ENCODE measurements around the gene RNF14. TPM values are rescaled to one million over a fixed set of nuclear protein-coding genes. Genes with fewer than 3 reads are reported as not detected.

The RNF14 gene
- total RNA-seq, 1 experiment from 2014 or later, result 20.1 TPM

GRCh38 chr5:142011572-142012185 is 42.8 kb downstream of the RNF14 start:
- H3K9me3 Mint-ChIP-seq, result no peaks in the 10 kb centered on the region
- no peak overlapping the region for H2BK20ac ChIP-seq (ENCODE audit: low read depth, low read length, poor library complexity, severe bottlenecking)
- H4K8ac ChIP-seq (replicated peaks; ENCODE audit: insufficient read length, low read depth, low read length), result no peak overlapping the region
- H3K4me2 ChIP-seq (ENCODE audit: insufficient read depth, insufficient read length, low read length), result peak overlapping the region; percentile 82
- H3K4ac ChIP-seq (ENCODE audit: low read depth, low read length), result no peak overlapping the region
- DNase-seq, result no peak
- H3K4me1 ChIP-seq (ENCODE audit: insufficient read depth, low read length), result no peaks in the 10 kb centered on the region; the same call in 1 of the 2 replicates
- no peak overlapping the region for H3K23ac ChIP-seq (ENCODE audit: insufficient read length, low read depth, low read length)
- no peak overlapping the region for H2AK5ac ChIP-seq (ENCODE audit: insufficient read length, low read length)
- no peak overlapping the region for H2AFZ ChIP-seq (ENCODE audit: low read length)
- no peaks in the 10 kb centered on the region for H3K27me3 ChIP-seq (ENCODE audit: insufficient read depth, low read length)
- WGBS (ENCODE audit: extremely low coverage, insufficient read length, low lambda C conversion rate), result no CpG with 5 or more reads among the region's 9 CpGs
- no peak overlapping the region for H3K18ac ChIP-seq (ENCODE audit: insufficient read length, low read depth, low read length)
- H4K20me1 ChIP-seq (ENCODE audit: control insufficient read depth, insufficient read depth, insufficient read length), result no peaks in the 10 kb centered on the region
- H3T11ph ChIP-seq (ENCODE audit: low read length), result no peak overlapping the region
- no peak overlapping the region for H2BK120ac ChIP-seq (ENCODE audit: low read depth, low read length, poor library complexity, severe bottlenecking)
- H2BK12ac ChIP-seq (ENCODE audit: insufficient read length, low read depth, low read length), result no peak overlapping the region
- TF ChIP-seq, protein P1, sequence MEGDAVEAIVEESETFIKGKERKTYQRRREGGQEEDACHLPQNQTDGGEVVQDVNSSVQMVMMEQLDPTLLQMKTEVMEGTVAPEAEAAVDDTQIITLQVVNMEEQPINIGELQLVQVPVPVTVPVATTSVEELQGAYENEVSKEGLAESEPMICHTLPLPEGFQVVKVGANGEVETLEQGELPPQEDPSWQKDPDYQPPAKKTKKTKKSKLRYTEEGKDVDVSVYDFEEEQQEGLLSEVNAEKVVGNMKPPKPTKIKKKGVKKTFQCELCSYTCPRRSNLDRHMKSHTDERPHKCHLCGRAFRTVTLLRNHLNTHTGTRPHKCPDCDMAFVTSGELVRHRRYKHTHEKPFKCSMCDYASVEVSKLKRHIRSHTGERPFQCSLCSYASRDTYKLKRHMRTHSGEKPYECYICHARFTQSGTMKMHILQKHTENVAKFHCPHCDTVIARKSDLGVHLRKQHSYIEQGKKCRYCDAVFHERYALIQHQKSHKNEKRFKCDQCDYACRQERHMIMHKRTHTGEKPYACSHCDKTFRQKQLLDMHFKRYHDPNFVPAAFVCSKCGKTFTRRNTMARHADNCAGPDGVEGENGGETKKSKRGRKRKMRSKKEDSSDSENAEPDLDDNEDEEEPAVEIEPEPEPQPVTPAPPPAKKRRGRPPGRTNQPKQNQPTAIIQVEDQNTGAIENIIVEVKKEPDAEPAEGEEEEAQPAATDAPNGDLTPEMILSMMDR (conservative IDR thresholded peaks at IDR 0.05), result no peak
- H3K14ac ChIP-seq (ENCODE audit: insufficient read depth, low read length), result no peak overlapping the region
- no peak overlapping the region for H4K5ac ChIP-seq (ENCODE audit: insufficient read length, low read depth, low read length)
- no peak overlapping the region for H3K56ac ChIP-seq (ENCODE audit: insufficient read length, low read depth, low read length)
- no peak overlapping the region for H3K9ac ChIP-seq (ENCODE audit: extremely low read depth, insufficient read length, low read length)
- no peaks in the 10 kb centered on the region for H3K27me3 Mint-ChIP-seq (ENCODE audit: low read depth)
- H3K9me3 ChIP-seq (ENCODE audit: control insufficient read depth, low read depth, low read length), result no peaks in the 10 kb centered on the region
- no peak overlapping the region for H2BK5ac ChIP-seq (ENCODE audit: insufficient read length, low read length)
- no peak overlapping the region for H3K27ac ChIP-seq (ENCODE audit: insufficient read length, low read depth, low read length)
- H3K4me1 Mint-ChIP-seq, result peaks cover 8 to 11% of the 10 kb centered on the region in 2 experiments
- peak overlapping the region; percentile 82 to 84 for H3K4me3 Mint-ChIP-seq
- H4K91ac ChIP-seq (ENCODE audit: insufficient read length, low read depth, low read length), result no peak overlapping the region
- peaks cover 8% of the 10 kb centered on the region for H3K23me2 ChIP-seq (ENCODE audit: insufficient read length, low read depth, low read length, poor library complexity, severe bottlenecking)
- no peaks in the 10 kb centered on the region for H3K79me2 ChIP-seq (ENCODE audit: insufficient read depth, low read length)
- H2BK15ac ChIP-seq (ENCODE audit: low read depth, low read length), result no peak overlapping the region
- H3K79me1 ChIP-seq (ENCODE audit: insufficient read depth, low read depth, low read length, poor library complexity, severe bottlenecking), result no peaks in the 10 kb centered on the region
- H3K27ac Mint-ChIP-seq, result no peak overlapping the region
- peaks cover 4 to 38% (median 35%) of the 10 kb centered on the region in 3 experiments; a peak in 5 of 7 replicates for H3K36me3 Mint-ChIP-seq (ENCODE audit: insufficient read depth in 1 of 3, low read depth in 3 of 3)
